ENCODE data around the gene LRP11. TPM values are rescaled to one million over a fixed set of nuclear protein-coding genes. Genes with fewer than 3 reads are reported as not detected.

The LRP11 gene
- total and polyA plus RNA-seq, 2 of the 13 experiments (the other 11 are each of a cell fraction or from before 2014, with no cell fraction given): 32.4 to 48.9 TPM

GRCh38 chr6:149830731-149831307 lies 33.3 kb downstream of the LRP11 start (continued):
- TF ChIP-seq CSRNP1 (CRISPR knock-in tag; IDR thresholded peaks at IDR 0.05) (no peak), ZNF678 (CRISPR knock-in tag; IDR thresholded peaks at IDR 0.05) (no peak), ELF3 (CRISPR knock-in tag; IDR thresholded peaks at IDR 0.05) (no peak; the same call in 1 of the 2 replicates), ZNF607 (CRISPR knock-in tag; IDR thresholded peaks at IDR 0.05; ENCODE audit: borderline replicate concordance) (no peak), ZFP36 (IDR thresholded peaks at IDR 0.05; ENCODE audit: borderline replicate concordance, low read depth, low read length, partially characterized antibody) (no peak), MED8 (CRISPR knock-in tag; IDR thresholded peaks at IDR 0.05; ENCODE audit: insufficient replicate concordance) (no peak), ASH2L (IDR thresholded peaks at IDR 0.05; ENCODE audit: insufficient read length, low read depth, low read length) (no peak), ZBTB1 (CRISPR knock-in tag; IDR thresholded peaks at IDR 0.05; ENCODE audit: borderline replicate concordance) (no peak), ZNF549 (CRISPR knock-in tag; IDR thresholded peaks at IDR 0.05) (no peak), ZNF800 (CRISPR knock-in tag; IDR thresholded peaks at IDR 0.05) (no peak), ELK4 (CRISPR knock-in tag; IDR thresholded peaks at IDR 0.05; ENCODE audit: borderline replicate concordance) (no peak), TEF (CRISPR knock-in tag; IDR thresholded peaks at IDR 0.05) (no peak), ZNF788 (CRISPR knock-in tag; IDR thresholded peaks at IDR 0.05; ENCODE audit: borderline replicate concordance) (no peak), GATAD1 (CRISPR knock-in tag; IDR thresholded peaks at IDR 0.05) (no peak), HOXA9 (CRISPR knock-in tag; IDR thresholded peaks at IDR 0.05; ENCODE audit: borderline replicate concordance) (no peak)
